Measurements from ENCODE around the gene ERRFI1. TPM values are rescaled to one million over a fixed set of nuclear protein-coding genes. Genes with fewer than 3 reads are reported as not detected.

Gene ERRFI1
- total and polyA plus RNA-seq, 10 of the 15 experiments (the other 5 are each of a cell fraction or from before 2014, with no cell fraction given): 0.90 to 6.5 (median 3.1) TPM

- no peak for TF ChIP-seq BCLAF1 (IDR thresholded peaks at IDR 0.05)
- TF ChIP-seq ZNF24 (IDR thresholded peaks at IDR 0.05): no peak
- no peak for TF ChIP-seq E2F8 (IDR thresholded peaks at IDR 0.05; ENCODE audit: low read depth, partially characterized antibody)
- no peak for TF ChIP-seq TCF12 (IDR thresholded peaks at IDR 0.05; ENCODE audit: low read depth, low read length)
- TF ChIP-seq ZNF207 (IDR thresholded peaks at IDR 0.05; ENCODE audit: borderline replicate concordance): no peak
- TF ChIP-seq TAF1 (IDR thresholded peaks at IDR 0.05; ENCODE audit: borderline replicate concordance, low read depth, low read length): no peak
- TF ChIP-seq MTA2 (IDR thresholded peaks at IDR 0.05; ENCODE audit: low read depth): no peak
- TF ChIP-seq ASH2L (IDR thresholded peaks at IDR 0.05; ENCODE audit: borderline replicate concordance, low read depth): no peak
- TF ChIP-seq POLR2A (IDR thresholded peaks at IDR 0.05; ENCODE audit: low read depth, low read length): no peak
- no peak for TF ChIP-seq CHD1 (IDR thresholded peaks at IDR 0.05; ENCODE audit: low read depth, low read length)
- no peak for TF ChIP-seq CBX5 (IDR thresholded peaks at IDR 0.05; ENCODE audit: low read depth)
- no peak for TF ChIP-seq BCL3 (IDR thresholded peaks at IDR 0.05; ENCODE audit: borderline replicate concordance, insufficient read depth, low read depth, low read length, poor library complexity, severe bottlenecking)
- TF ChIP-seq EGR1 (IDR thresholded peaks at IDR 0.05; ENCODE audit: borderline replicate concordance in 1 of 2, low read depth in 2 of 2, low read length in 2 of 2): no peak
- no peak for TF ChIP-seq ZNF384 (IDR thresholded peaks at IDR 0.05; ENCODE audit: borderline replicate concordance, low read depth, low read length)
These were observed 30.7 kb downstream of the ERRFI1 start (continued) for GRCh38 chr1:7995437-7995836.

Measured in GM12878 (cell line).